ENCODE results near the gene SALL2. TPM values are rescaled to one million over a fixed set of nuclear protein-coding genes. Genes with fewer than 3 reads are reported as not detected.

The SALL2 gene
- 8.8 and 9.0 TPM in 2 replicates for total RNA-seq

GRCh38 chr14:21525962-21526671 lies at the start of gene SALL2:
Gene SALL2, minus strand, starts transcription at chr14:21526346. Its CDS starts 219 bp downstream, at chr14:21526127.

GRCh38 chr14:21510735-21511657 lies 15.2 kb downstream of the SALL2 start, which contains the start of gene METTL3:
Gene METTL3, minus strand, starts transcription at chr14:21511340. Its CDS starts 117 bp downstream, at chr14:21511223.

GRCh38 chr14:21476925-21477681 lies 49.0 kb downstream of the SALL2 start, which contains the start of the genes RAB2B and TOX4:
Gene RAB2B, minus strand, starts transcription at chr14:21476959. Its CDS starts 87 bp downstream, at chr14:21476872.
Gene TOX4, plus strand, starts transcription at chr14:21477195. Its CDS starts 84 bp downstream, at chr14:21477279.

Other genes with a start within 250 kb of the SALL2 start
- not detected in 2 replicates for gene RPGRIP1, start 246.3 kb downstream of the SALL2 start, total RNA-seq
- gene SUPT16H, start 142.3 kb downstream of the SALL2 start, total RNA-seq = 34.3 and 45.4 TPM in 2 replicates
- gene CHD8, start 70.2 kb downstream of the SALL2 start, total RNA-seq = 32.4 and 35.6 TPM in 2 replicates
- 11.2 and 11.5 TPM in 2 replicates for gene RAB2B, start 49.4 kb downstream of the SALL2 start, total RNA-seq
- gene TOX4, start 49.2 kb downstream of the SALL2 start, total RNA-seq = 34.3 and 40.9 TPM in 2 replicates
- 19.6 and 22.0 TPM in 2 replicates for gene METTL3, start 15.0 kb downstream of the SALL2 start, total RNA-seq
- not detected in 2 replicates for gene OR10G3, start 53.7 kb upstream of the SALL2 start, total RNA-seq
- not detected in 2 replicates for gene OR10G2, start 108.6 kb upstream of the SALL2 start, total RNA-seq
- not detected in 2 replicates for gene OR4E2, start 127.5 kb upstream of the SALL2 start, total RNA-seq
- gene OR4E1, start 147.5 kb upstream of the SALL2 start, total RNA-seq = not detected in 2 replicates

Measured in cardiac ventricle fibroblast (primary cell).